HG03565 (cell line): ENCODE data around the gene ZFX.
"Not testable (repeated sequence)": the region's sequence is repeated elsewhere in the genome, so short reads cannot be mapped to it uniquely, and the experiment has no call there.

Source experiments
- ATAC-seq: cut with Tn5 transposase; IDR thresholded peaks from one replicate; pipeline ENCODE4 v1.9.1; 2021; ENCODE audit warnings: mild to moderate bottlenecking, moderate library complexity; ENCODE audit not compliant: unreplicated experiment

ZFX gene

GRCh38 chrX:24149351-24150050 is at the start of gene ZFX:
Gene ZFX (plus strand): TSS chrX:24149729. CDS start chrX:24172743, 23,014 bp downstream.
- ATAC-seq: peak; percentile 18

- no peak for ATAC-seq
These were observed 48.8 kb upstream of the ZFX start for GRCh38 chrX:24100713-24101112.

- ATAC-seq: no peak
These were observed 39.5 kb upstream of the ZFX start for GRCh38 chrX:24110069-24110468.

- no peak for ATAC-seq
These were observed 36.3 kb upstream of the ZFX start for GRCh38 chrX:24113181-24113580.

- no peak for ATAC-seq
These were observed 32.3 kb upstream of the ZFX start for GRCh38 chrX:24117258-24117657.

GRCh38 chrX:24124244-24124799 is 25.2 kb upstream of the ZFX start:
- no peak for ATAC-seq

- no peak for ATAC-seq
These were observed 24.4 kb upstream of the ZFX start for GRCh38 chrX:24125028-24125612.

GRCh38 chrX:24131476-24131875 is 18.1 kb upstream of the ZFX start:
- no peak for ATAC-seq

GRCh38 chrX:24133312-24133711 is 16.2 kb upstream of the ZFX start:
- ATAC-seq: no peak

- ATAC-seq: not testable (repeated sequence)
These were observed 13.8 kb upstream of the ZFX start for GRCh38 chrX:24135768-24136167.

- no peak for ATAC-seq
These were observed 12.3 kb upstream of the ZFX start for GRCh38 chrX:24137192-24137591.

- not testable (repeated sequence) for ATAC-seq
These were observed 5.5 kb upstream of the ZFX start for GRCh38 chrX:24143982-24144381.

- ATAC-seq: no peak
These were observed 5.0 kb upstream of the ZFX start for GRCh38 chrX:24144528-24144927.

GRCh38 chrX:24145303-24146186 is 4.0 kb upstream of the ZFX start:
- ATAC-seq: no peak

GRCh38 chrX:24146283-24146949 is 3.1 kb upstream of the ZFX start:
- no peak for ATAC-seq

GRCh38 chrX:24147165-24147564 is 2.4 kb upstream of the ZFX start:
- ATAC-seq: no peak

GRCh38 chrX:24148121-24148520 is 1.4 kb upstream of the ZFX start:
- ATAC-seq: no peak

- no peak for ATAC-seq
These were observed 786 bp upstream of the ZFX start for GRCh38 chrX:24148535-24149350.

GRCh38 chrX:24150051-24150790 is 692 bp downstream of the ZFX start:
- peak; percentile 73 for ATAC-seq
